Measurements from ENCODE around the gene EFNA2. TPM values are rescaled to one million over a fixed set of nuclear protein-coding genes. Genes with fewer than 3 reads are reported as not detected.

Gene EFNA2
- total RNA-seq, 4 donors from 2014 or later: not detected

DNA sequence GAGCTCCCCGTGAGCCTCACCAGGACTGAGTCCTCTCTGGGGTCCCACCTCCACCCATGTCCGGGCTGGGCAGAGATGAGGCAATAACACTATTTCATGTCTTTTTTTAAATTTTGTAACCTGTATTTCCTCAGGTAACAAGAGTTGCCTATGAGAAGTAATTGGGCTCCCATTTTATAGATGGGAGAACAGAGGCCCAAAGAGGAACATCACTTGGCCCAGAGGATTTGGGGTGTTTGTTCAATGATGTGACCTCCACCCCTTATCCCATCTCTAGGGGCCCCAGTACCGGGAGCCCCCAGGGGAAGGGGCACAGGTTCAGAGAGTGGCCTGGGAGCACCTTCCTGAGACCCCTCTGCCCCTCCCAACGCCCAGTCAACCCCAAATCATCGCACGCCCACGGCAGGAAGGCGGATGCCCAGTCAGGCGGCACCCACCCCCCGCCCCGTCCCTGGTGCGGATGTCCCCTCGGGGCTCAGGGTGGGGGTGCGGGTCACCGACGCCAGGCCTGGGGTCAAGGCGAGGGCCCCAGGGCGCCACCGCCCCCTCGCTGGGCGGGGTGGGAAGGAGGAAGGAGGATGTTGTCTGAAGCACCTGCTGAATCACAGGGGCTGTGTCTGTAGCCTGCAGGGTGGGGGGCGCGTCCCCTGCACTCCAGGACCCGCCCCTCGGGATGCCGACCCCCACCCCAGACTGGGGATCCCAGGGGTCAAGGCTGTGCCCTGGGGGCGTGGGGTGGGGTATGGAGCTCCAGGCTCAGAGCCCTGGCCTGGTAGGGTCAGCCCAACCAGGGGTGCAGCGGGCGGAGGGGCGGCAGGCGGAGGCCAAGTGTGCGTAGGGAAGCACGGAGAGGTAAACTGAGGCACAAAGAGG lies 25.6 kb upstream of the EFNA2 start:
- TF ChIP-seq CTCF (IDR thresholded peaks at IDR 0.05; ENCODE audit: low read depth): no peak

- TF ChIP-seq CTCF (IDR thresholded peaks at IDR 0.05; ENCODE audit: low read depth): no peak
These were observed 24.7 kb upstream of the EFNA2 start for GRCh38 chr19:1260749-1261537.

GRCh38 chr19:1261538-1261797 lies 24.2 kb upstream of the EFNA2 start:
- no peak for TF ChIP-seq CTCF (IDR thresholded peaks at IDR 0.05; ENCODE audit: low read depth)

DNA sequence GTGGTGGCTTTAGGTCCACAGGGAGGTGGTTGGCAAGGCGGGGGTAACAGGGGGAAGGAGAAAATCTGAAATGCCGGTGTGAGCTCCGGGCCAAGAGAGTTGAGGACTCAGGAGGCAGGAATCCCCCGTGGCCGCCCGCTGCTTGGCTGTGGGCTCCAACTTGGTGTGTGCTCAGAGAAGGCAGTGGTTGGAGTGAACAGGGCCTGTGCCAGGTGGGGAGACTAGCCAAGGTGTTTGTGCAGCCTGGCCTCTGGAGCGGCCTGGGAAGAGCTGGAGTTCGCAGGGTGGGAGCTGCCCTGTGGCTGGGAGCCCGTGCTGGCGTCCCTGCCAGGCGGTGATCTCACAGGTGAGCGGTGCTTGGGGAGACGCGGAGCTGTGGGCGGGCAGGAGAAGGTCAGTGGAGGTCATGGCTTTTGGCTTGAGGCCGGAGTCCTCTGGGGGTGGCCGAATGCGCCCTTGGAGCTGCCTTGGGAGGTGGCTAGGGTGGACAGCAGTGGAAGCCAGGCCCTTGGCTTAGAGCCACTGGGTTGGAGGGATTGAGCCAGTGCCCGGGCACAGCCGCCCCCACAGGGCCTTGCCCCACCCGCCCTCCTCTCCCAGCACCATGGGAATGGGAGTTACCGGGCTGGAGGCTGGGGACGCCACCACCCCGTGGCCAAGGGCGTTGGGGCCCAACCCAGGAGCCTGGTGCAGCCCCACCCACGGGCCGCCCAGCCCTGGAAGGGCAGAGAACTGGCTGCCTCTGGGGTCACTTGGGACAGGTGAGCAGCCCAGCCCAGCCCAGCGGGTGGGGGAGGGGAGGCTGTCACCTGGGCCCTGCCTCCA lies 23.7 kb upstream of the EFNA2 start:
- no peak for TF ChIP-seq CTCF (IDR thresholded peaks at IDR 0.05; ENCODE audit: low read depth)

- TF ChIP-seq CTCF (IDR thresholded peaks at IDR 0.05; ENCODE audit: low read depth): no peak
These were observed 23.0 kb upstream of the EFNA2 start for GRCh38 chr19:1262623-1263123.

- TF ChIP-seq CTCF (IDR thresholded peaks at IDR 0.05; ENCODE audit: low read depth): no peak
These were observed 22.5 kb upstream of the EFNA2 start for GRCh38 chr19:1263188-1263587.
